HCT116 (cell line): Measurements from ENCODE around the gene TCF12. TPM values are rescaled to one million over a fixed set of nuclear protein-coding genes. Genes with fewer than 3 reads are reported as not detected.
A peak's percentile ranks its signal among the peaks of the same experiment; 100 is the strongest.

ENCODE experiments used
- ATAC-seq: fragments of 200-7000 bp; cut with Tn5 transposase; 2 replicates; pipeline ENCODE4 v1.9.1; 2020; ENCODE audit warnings: mild to moderate bottlenecking, moderate library complexity
- BruUV-seq: library from RNA; stranded (reverse); fragments of 400-500 nt; replicated peaks from 2 replicates; lab custom pipeline; 2021; lab: Mats Ljungman, UMichigan
- CTCF ChIA-PET: fragments of 300-600 bp; sonication (Branson Sonifier 250); formaldehyde crosslinking; loops from one replicate; lab custom pipeline; 2021; ENCODE audit warnings: antibody characterized with exemption; lab: Charles Lee
- POLR2A ChIA-PET: fragments of 300-600, 350-600 bp; sonication (Branson Sonifier 250); formaldehyde crosslinking; loops from one replicate; lab custom pipeline; 2021; ENCODE audit warnings: antibody characterized with exemption; lab: Charles Lee
- RAD21 ChIA-PET, 2 experiments: fragments of 300-600 bp; sonication (Branson Sonifier 250); formaldehyde crosslinking; loops; one replicate each; lab custom pipeline; 2023; ENCODE audit warnings: low total read pairs in 2 of 2; ENCODE audit not compliant: uncharacterized antibody in 2 of 2, unreplicated experiment in 2 of 2, low non-redundant PET in 1 of 2; lab: Charles Lee
- DNase-seq: peaks from one replicate; pipeline ENCODE4 v3.0.0-alpha.2; 2010; ENCODE audit warnings: low read depth, low spot score
- H2AFZ ChIP-seq: fragments of 200-600 bp; shearing (Covaris generic), sonication (generic); 2 replicates; pipeline ENCODE4 v1.6.1; 2017; ENCODE audit warnings: low read depth, mixed run types, mixed read lengths, antibody characterized with exemption, low read length; ENCODE audit not compliant: poor library complexity, severe bottlenecking
- H3K27ac ChIP-seq: 2 replicates; pipeline ENCODE4 v1.5.1; 2012; ENCODE audit warnings: low read depth, low read length
- H3K27me3 ChIP-seq: fragments of 200-600 bp; sonication (generic); 2 replicates; pipeline ENCODE4 v1.6.1; 2016; ENCODE audit warnings: mixed run types, low read length, mixed read lengths; ENCODE audit not compliant: insufficient read depth
- H3K36me3 ChIP-seq, 2 experiments: fragments of 200-500 bp in 1 of 2; fragments of 200-600 bp in 1 of 2; sonication (Bioruptor generic) in 1 of 2; sonication (generic) in 1 of 2; 2 replicates each; pipeline versions ENCODE4 v1.5.1 to v1.6.1; 2014 to 2016; ENCODE audit warnings: low read length in 2 of 2, inconsistent platforms in 1 of 2, mixed read lengths in 1 of 2, mixed run types in 1 of 2; ENCODE audit not compliant: insufficient read depth in 2 of 2, control insufficient read depth in 1 of 2
- H3K4me1 ChIP-seq, 2 experiments: fragments of 200-600 bp in 1 of 2; sonication (generic) in 1 of 2; 2 replicates each; pipeline versions ENCODE4 v1.5.1 to v1.6.1; 2012 to 2017; ENCODE audit warnings: low read length in 2 of 2, inconsistent platforms in 1 of 2, mild to moderate bottlenecking in 1 of 2, mixed read lengths in 1 of 2, mixed run types in 1 of 2, moderate library complexity in 1 of 2; ENCODE audit not compliant: insufficient read depth in 2 of 2, control insufficient read depth in 1 of 2
- H3K4me2 ChIP-seq: fragments of 200-600 bp; sonication (generic); 2 replicates; pipeline ENCODE4 v1.6.1; 2017; ENCODE audit warnings: mixed run types, low read length, mixed read lengths
- H3K4me3 ChIP-seq, 2 experiments: fragments of 200-600 bp in 1 of 2; sonication (generic) in 1 of 2; replicated peaks in 1 of 2; 2 replicates each; pipeline ENCODE4 v1.5.1; 2011 to 2016; ENCODE audit warnings: low read length in 2 of 2, control low read depth in 1 of 2, low read depth in 1 of 2, mild to moderate bottlenecking in 1 of 2, mixed read lengths in 1 of 2, mixed run types in 1 of 2
- H3K79me2 ChIP-seq: fragments of 200-600 bp; sonication (generic); 2 replicates; pipeline ENCODE4 v1.6.1; 2017; ENCODE audit warnings: mild to moderate bottlenecking, mixed run types, low read length, moderate library complexity, mixed read lengths; ENCODE audit not compliant: insufficient read depth
- H3K9ac ChIP-seq: fragments of 200-600 bp; sonication (generic); 2 replicates; pipeline ENCODE4 v1.6.1; 2016; ENCODE audit warnings: low read length, mixed read lengths
- H3K9me2 ChIP-seq: fragments of 200-600 bp; sonication (generic), shearing (Covaris generic); 2 replicates; pipeline ENCODE4 v1.6.1; 2017; ENCODE audit warnings: mixed run types, mild to moderate bottlenecking, moderate library complexity; ENCODE audit not compliant: insufficient read depth
- H3K9me3 ChIP-seq, 2 experiments: fragments of 200-500 bp in 1 of 2; fragments of 200-600 bp in 1 of 2; sonication (Bioruptor generic) in 1 of 2; sonication (generic) in 1 of 2; 2 replicates each; pipeline ENCODE4 v1.6.1; 2014 to 2017; ENCODE audit warnings: low read length in 2 of 2, mixed read lengths in 2 of 2, inconsistent platforms in 1 of 2, low read depth in 1 of 2, mild to moderate bottlenecking in 1 of 2, mixed run types in 1 of 2, moderate library complexity in 1 of 2; ENCODE audit not compliant: control insufficient read depth in 1 of 2, insufficient read depth in 1 of 2
- H4K20me1 ChIP-seq: fragments of 200-600 bp; sonication (generic), shearing (Covaris generic); 2 replicates; pipeline ENCODE4 v1.6.1; 2017; ENCODE audit warnings: mixed run types, mild to moderate bottlenecking, moderate library complexity; ENCODE audit not compliant: insufficient read depth
- CBX3 ChIP-seq: IDR thresholded peaks from 2 replicates; pipeline ENCODE4 v1.6.1; 2012; ENCODE audit warnings: low read depth
- CEBPB ChIP-seq: IDR thresholded peaks from 2 replicates; pipeline ENCODE4 v1.6.1; 2012; ENCODE audit warnings: low read depth
- CTCF ChIP-seq, 3 experiments: fragments of 200-600 bp in 1 of 3; sonication (generic) in 1 of 3; IDR thresholded peaks in 2 of 3; conservative IDR thresholded peaks in 1 of 3; 2 replicates each; pipeline ENCODE4 v1.5.1; 2012 to 2017; ENCODE audit warnings: low read depth in 2 of 3, low read length in 2 of 3, antibody characterized with exemption in 1 of 3, borderline replicate concordance in 1 of 3, control low read depth in 1 of 3, mild to moderate bottlenecking in 1 of 3, mixed read lengths in 1 of 3, mixed run types in 1 of 3, moderate library complexity in 1 of 3; ENCODE audit not compliant: insufficient read depth in 1 of 3
- EGR1 ChIP-seq: IDR thresholded peaks from 2 replicates; pipeline ENCODE4 v1.6.1; 2012; ENCODE audit warnings: low read depth
- ELF1 ChIP-seq: IDR thresholded peaks from 2 replicates; pipeline ENCODE4 v1.6.1; 2012; ENCODE audit warnings: low read depth, borderline replicate concordance
- EZH2 ChIP-seq: fragments of 200-600 bp; sonication (generic); IDR thresholded peaks from 2 replicates; pipeline ENCODE4 v1.6.1; 2017; ENCODE audit warnings: antibody characterized with exemption, mixed run types
- EZH2phosphoT487 ChIP-seq: fragments of 200-600 bp; IDR thresholded peaks from 2 replicates; pipeline ENCODE4 v1.6.1; 2018; ENCODE audit warnings: antibody characterized with exemption, borderline replicate concordance
- FOSL1 ChIP-seq: IDR thresholded peaks from 2 replicates; pipeline ENCODE4 v1.6.1; 2012; ENCODE audit warnings: low read depth
- JUND ChIP-seq: IDR thresholded peaks from 2 replicates; pipeline ENCODE4 v1.6.1; 2012
- POLR2A ChIP-seq: IDR thresholded peaks from 2 replicates; pipeline ENCODE4 v1.7.0; 2011; ENCODE audit warnings: borderline replicate concordance; ENCODE audit not compliant: insufficient read depth, insufficient read length; ENCODE audit errors: extremely low read depth
- SIN3A ChIP-seq: IDR thresholded peaks from 2 replicates; pipeline ENCODE4 v1.6.1; 2012; ENCODE audit warnings: low read depth
- SP1 ChIP-seq: IDR thresholded peaks from 2 replicates; pipeline ENCODE4 v1.6.1; 2012; ENCODE audit warnings: low read depth
- SRF ChIP-seq: IDR thresholded peaks from 2 replicates; pipeline ENCODE4 v1.6.1; 2012; ENCODE audit warnings: low read depth
- TCF7L2 ChIP-seq: IDR thresholded peaks from 2 replicates; pipeline ENCODE4 v1.7.0; 2011; ENCODE audit warnings: borderline replicate concordance, inconsistent platforms; ENCODE audit not compliant: insufficient read depth, insufficient read length; ENCODE audit errors: extremely low read depth
- YY1 ChIP-seq: IDR thresholded peaks from 2 replicates; pipeline ENCODE4 v1.6.1; 2011; ENCODE audit warnings: low read length, low read depth, moderate library complexity, mild to moderate bottlenecking; ENCODE audit not compliant: insufficient replicate concordance; ENCODE audit errors: extremely low read depth
- ZBTB33 ChIP-seq: IDR thresholded peaks from 2 replicates; pipeline ENCODE4 v1.6.1; 2011; ENCODE audit warnings: mild to moderate bottlenecking, low read length, moderate library complexity; ENCODE audit not compliant: insufficient replicate concordance; ENCODE audit errors: extremely low read depth
- ZFX ChIP-seq: fragments of 450-650 bp; IDR thresholded peaks from 2 replicates; pipeline ENCODE4 v1.6.1; 2017
- ZNF274 ChIP-seq: fragments of 200-500 bp; sonication (Bioruptor generic); IDR thresholded peaks from 2 replicates; pipeline ENCODE4 v1.6.1; 2014; ENCODE audit warnings: mild to moderate bottlenecking, low read depth, low read length, inconsistent platforms
- intact Hi-C: fragments of 100-400 bp; cut with micrococcal nuclease; formaldehyde crosslinking; loops from 2 replicates; pipeline ENCODE4 v1.10.0; 2022
- total RNA-seq: library from RNA; stranded (reverse); gene quantifications from one replicate; pipeline ENCODE4 v1.2.1, GENCODE V29; 2021; ENCODE audit not compliant: unreplicated experiment
- TF ChIP-seq, protein P1 (sequence below): IDR thresholded peaks from 2 replicates; pipeline ENCODE4 v1.6.1; 2012
- TF ChIP-seq, protein P2 (sequence below): IDR thresholded peaks from 2 replicates; pipeline ENCODE4 v1.6.1; 2012

The TCF12 gene
- total RNA-seq, 1 experiment from 2014 or later = 71.6 TPM

DNA sequence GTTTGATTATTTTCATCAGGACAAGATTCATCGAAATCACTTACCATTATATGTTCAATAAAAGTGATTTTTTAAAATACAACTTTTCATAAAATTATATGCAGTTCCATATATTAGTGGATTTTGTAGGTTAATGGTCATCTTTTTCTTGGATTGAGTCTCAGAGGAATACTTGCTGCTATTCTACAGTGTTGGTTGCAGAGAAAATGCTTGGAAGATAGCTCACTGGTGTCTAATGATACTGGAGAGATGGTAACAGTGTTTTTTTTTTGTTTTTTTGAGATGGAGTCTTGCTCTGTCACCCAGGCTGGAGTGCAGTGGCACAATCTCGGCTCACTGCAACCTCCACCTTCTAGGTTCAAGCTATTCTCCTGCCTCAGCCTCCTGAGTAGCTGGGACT, 143.3 kb downstream of the TCF12 start (continued):
- TF ChIP-seq POLR2A (no peak), YY1 (no peak), JUND (no peak), ZBTB33 (no peak), SIN3A (no peak), SRF (no peak), EGR1 (no peak), ELF1 (no peak)

- Histone ChIP-seq H3K79me2 (peaks cover 30% of the 10 kb centered on the region), H3K36me3 (no peaks in the 10 kb centered on the region), H3K4me1 (peaks cover 0 to 22% of the 10 kb centered on the region in 2 experiments; a peak in 2 of 4 replicates), H3K9me3 (no peaks in the 10 kb centered on the region), H3K9me2 (no peaks in the 10 kb centered on the region), H3K4me3 (no peak overlapping the region), H2AFZ (no peak overlapping the region), H3K27ac (no peak overlapping the region), H3K4me2 (no peak overlapping the region), H3K9ac (no peak overlapping the region), H3K27me3 (no peaks in the 10 kb centered on the region), H4K20me1 (no peaks in the 10 kb centered on the region)
- ATAC-seq (no peak), DNase-seq (no peak)
- RAD21 ChIA-PET = no interaction called here
- TSS peak; percentile 33 for BruUV-seq
- CTCF ChIA-PET = no interaction called here
- POLR2A ChIA-PET = no interaction called here
- intact Hi-C loops = no loop called here
- TF ChIP-seq EZH2 (no peak), CEBPB (no peak), SIN3A (no peak), ELF1 (no peak), CTCF (IDR thresholded peaks at IDR 0.05 in 2 of 3, conservative IDR thresholded peaks at IDR 0.05 in 1 of 3; ENCODE audit: borderline replicate concordance in 1 of 3, insufficient read depth in 1 of 3, low read depth in 2 of 3, low read length in 2 of 3) (no peak), POLR2A (no peak), SRF (no peak), JUND (no peak), ZFX (no peak), EGR1 (no peak), TCF7L2 (no peak), SP1 (no peak), FOSL1 (no peak), ZNF274 (no peak), EZH2phosphoT487 (no peak), CBX3 (no peak)
- TF ChIP-seq, protein P1, sequence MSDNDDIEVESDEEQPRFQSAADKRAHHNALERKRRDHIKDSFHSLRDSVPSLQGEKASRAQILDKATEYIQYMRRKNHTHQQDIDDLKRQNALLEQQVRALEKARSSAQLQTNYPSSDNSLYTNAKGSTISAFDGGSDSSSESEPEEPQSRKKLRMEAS = no peak
- TF ChIP-seq, protein P2, sequence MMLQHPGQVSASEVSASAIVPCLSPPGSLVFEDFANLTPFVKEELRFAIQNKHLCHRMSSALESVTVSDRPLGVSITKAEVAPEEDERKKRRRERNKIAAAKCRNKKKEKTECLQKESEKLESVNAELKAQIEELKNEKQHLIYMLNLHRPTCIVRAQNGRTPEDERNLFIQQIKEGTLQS = no peak
These were observed 145.6 kb downstream of the TCF12 start for GRCh38 chr15:57064033-57064432.
